Left lung (tissue), 10 donors: Measurements from ENCODE around the gene TROAP. TPM values are rescaled to one million over a fixed set of nuclear protein-coding genes. Genes with fewer than 3 reads are reported as not detected.
"Not testable (repeated sequence)": the region's sequence is repeated elsewhere in the genome, so short reads cannot be mapped to it uniquely, and the experiment has no call there.

Source experiments
- ATAC-seq: fragments of 200-7000 bp; cut with Tn5 transposase; one replicate; pipeline ENCODE4 v1.9.1; 2020; ENCODE audit warnings: moderate library complexity
- DNase-seq, 4 donors: peaks; one replicate each; pipeline ENCODE4 v3.0.0-alpha.2; 2013 to 2020
- H3K27ac ChIP-seq, 2 donors: fragments of 200-600 bp; sonication (generic) in 1 of 2; one replicate each; pipeline versions ENCODE4 v1.5.0 to v1.8.0; 2020 to 2021
- H3K27me3 ChIP-seq, 2 donors: fragments of 200-600 bp; sonication (generic) in 1 of 2; one replicate each; pipeline versions ENCODE4 v1.5.0 to v1.8.0; 2020 to 2021
- H3K36me3 ChIP-seq, 2 donors: fragments of 200-600 bp; sonication (generic) in 1 of 2; one replicate each; pipeline versions ENCODE4 v1.5.0 to v1.8.0; 2020 to 2021
- H3K4me1 ChIP-seq, 2 donors: fragments of 200-600 bp; one replicate each; pipeline ENCODE4 v1.8.0; 2021
- H3K4me3 ChIP-seq, 2 donors: fragments of 200-600 bp; sonication (generic) in 1 of 2; one replicate each; pipeline versions ENCODE4 v1.5.0 to v1.8.0; 2020 to 2021; ENCODE audit warnings: mild to moderate bottlenecking in 1 of 2
- H3K9me3 ChIP-seq, 2 donors: fragments of 200-600 bp; sonication (generic) in 1 of 2; one replicate each; pipeline versions ENCODE4 v1.5.0 to v1.8.0; 2020 to 2021
- CTCF ChIP-seq, 2 donors: fragments of 200-600 bp; sonication (generic) in 1 of 2; IDR thresholded peaks; one replicate each; pipeline versions ENCODE4 v1.5.0 to v1.8.0; 2021; ENCODE audit warnings: antibody characterized with exemption in 2 of 2
- intact Hi-C, 2 donors: fragments of 100-400 bp; cut with DNase I; formaldehyde crosslinking; loops; one replicate each; pipeline versions ENCODE4 v1.11.2 to v1.14.2; 2022
- polyA plus RNA-seq, 6 donors: library from polyadenylated mRNA; unstranded; fragments of 120-200 nt; gene quantifications; one replicate each; pipeline ENCODE4 v1.2.1, GENCODE V29; 2013; ENCODE audit not compliant: insufficient read length in 6 of 6
- total RNA-seq, 2 donors: library from RNA; stranded (reverse); fragmentation: NEBNext Ultra II Directional; extraction: Animal tissue kit (Norgen Biotek cat#: 25700); gene quantifications; one replicate each; pipeline ENCODE4 v1.2.1, GENCODE V29; 2021
- donor health status: DM: no; HTN: yes; CAD: no.
- donor health status: DM: no; HTN: no; CAD: no.

TROAP gene
- total and polyA plus RNA-seq, 8 donors, result 2.4 to 43.2 (median 28.3) TPM

GRCh38 chr12:49314811-49315210 lies 8.2 kb upstream of the TROAP start:
- H3K36me3 ChIP-seq, result no peaks in the 10 kb centered on the region
- no peak for DNase-seq
- no peak for ATAC-seq
- intact Hi-C loops, result no loop called here
- no peak for TF ChIP-seq CTCF (IDR thresholded peaks at IDR 0.05)
- H3K4me3 ChIP-seq, result no peak overlapping the region
- no peaks in the 10 kb centered on the region for H3K4me1 ChIP-seq
- no peak overlapping the region for H3K27ac ChIP-seq
- H3K27me3 ChIP-seq, result peaks cover 0 to 16% of the 10 kb centered on the region in 2 donors
- H3K9me3 ChIP-seq, result no peaks in the 10 kb centered on the region

- ATAC-seq, H3K27me3 ChIP-seq, intact Hi-C loops, H3K36me3 ChIP-seq, H3K4me1 ChIP-seq, DNase-seq, H3K4me3 ChIP-seq, H3K9me3 ChIP-seq, H3K27ac ChIP-seq: not testable (repeated sequence)
Observed at GRCh38 chr12:49317118-49317517, 5.9 kb upstream of the TROAP start.

- ATAC-seq, H3K9me3 ChIP-seq, DNase-seq, H3K4me3 ChIP-seq, H3K27ac ChIP-seq, intact Hi-C loops, H3K36me3 ChIP-seq, H3K27me3 ChIP-seq: not testable (repeated sequence)
- peaks cover 3 to 17% of the 10 kb centered on the region in 2 donors for H3K4me1 ChIP-seq
Observed at GRCh38 chr12:49320411-49321103, 2.5 kb upstream of the TROAP start.

GRCh38 chr12:49322367-49322707 lies 718 bp upstream of the TROAP start:
- Histone ChIP-seq H3K36me3 (no peaks in the 10 kb centered on the region), H3K27ac (peak overlapping the region in 1 of 2 donors; percentile 70), H3K4me1 (peaks cover 3 to 17% of the 10 kb centered on the region in 2 donors), H3K4me3 (peak overlapping the region; percentile 62 to 66), H3K27me3 (no peaks in the 10 kb centered on the region), H3K9me3 (no peaks in the 10 kb centered on the region)
- intact Hi-C loops, result no loop called here
- no peak for DNase-seq
- ATAC-seq, result no peak
- TF ChIP-seq CTCF (IDR thresholded peaks at IDR 0.05), result no peak

GRCh38 chr12:49323524-49324097 lies 556 bp downstream of the TROAP start:
- intact Hi-C loops, result no loop called here
- H3K4me1 ChIP-seq, result peaks cover 3 to 17% of the 10 kb centered on the region in 2 donors
- ATAC-seq (no peak), DNase-seq (no peak)
- H3K9me3 ChIP-seq, result no peaks in the 10 kb centered on the region
- peak overlapping the region; percentile 38 to 66 for H3K4me3 ChIP-seq
- no peak for TF ChIP-seq CTCF (IDR thresholded peaks at IDR 0.05)
- H3K27ac ChIP-seq, result no peak overlapping the region
- no peaks in the 10 kb centered on the region for H3K27me3 ChIP-seq
- no peaks in the 10 kb centered on the region for H3K36me3 ChIP-seq

GRCh38 chr12:49325606-49326005 lies 2.6 kb downstream of the TROAP start:
- H3K36me3 ChIP-seq, result peaks cover 0 to 6% of the 10 kb centered on the region in 2 donors
- no peak overlapping the region for H3K27ac ChIP-seq
- no peak for TF ChIP-seq CTCF (IDR thresholded peaks at IDR 0.05)
- no peak overlapping the region for H3K4me3 ChIP-seq
- intact Hi-C loops, result no loop called here
- DNase-seq, result no peak
- no peak for ATAC-seq
- H3K9me3 ChIP-seq, result no peaks in the 10 kb centered on the region
- H3K27me3 ChIP-seq, result no peaks in the 10 kb centered on the region
- peaks cover 3 to 17% of the 10 kb centered on the region in 2 donors for H3K4me1 ChIP-seq
